LNCAP (cell line): ENCODE data around the gene SPCS1.

Source experiments
- CTCF ChIP-seq: fragments of 450-650 bp; IDR thresholded peaks from 2 replicates; pipeline ENCODE4 v1.5.1; 2017; ENCODE audit warnings: mild to moderate bottlenecking

SPCS1 gene

GRCh38 chr3:52679199-52679538 lies 26.7 kb upstream of the SPCS1 start:
- no peak for TF ChIP-seq CTCF

GRCh38 chr3:52679811-52680210 lies 26.1 kb upstream of the SPCS1 start:
- no peak for TF ChIP-seq CTCF

GRCh38 chr3:52681596-52681995 lies 24.3 kb upstream of the SPCS1 start:
- TF ChIP-seq CTCF, result no peak

- peak; percentile 30; the same call in 1 of the 2 replicates for TF ChIP-seq CTCF
These were observed 23.9 kb upstream of the SPCS1 start for GRCh38 chr3:52682016-52682415.

- TF ChIP-seq CTCF, result no peak
These were observed 22.3 kb upstream of the SPCS1 start for GRCh38 chr3:52683611-52684010.

GRCh38 chr3:52684184-52684583 lies 21.7 kb upstream of the SPCS1 start:
- no peak for TF ChIP-seq CTCF

- no peak for TF ChIP-seq CTCF
These were observed 20.6 kb upstream of the SPCS1 start for GRCh38 chr3:52685285-52685708.
